B cell (primary cell): ENCODE data around the gene ALDOB. TPM values are rescaled to one million over a fixed set of nuclear protein-coding genes. Genes with fewer than 3 reads are reported as not detected.

ENCODE experiments used
- ATAC-seq: fragments of 200-7000 bp; cut with Tn5 transposase; one replicate; pipeline ENCODE4 v1.10.0; 2021; ENCODE audit warnings: low read depth, mild to moderate bottlenecking, moderate number of reproducible peaks, moderate library complexity
- CTCF ChIA-PET: fragments of 350-600 bp; sonication (Branson Sonifier 250); formaldehyde crosslinking; loops from one replicate; lab custom pipeline; 2021; ENCODE audit warnings: antibody characterized with exemption, inconsistent platforms; lab: Charles Lee
- POLR2A ChIA-PET: fragments of 350-600 bp; sonication (Branson Sonifier 250); formaldehyde crosslinking; loops from one replicate; lab custom pipeline; 2021; ENCODE audit warnings: antibody characterized with exemption; lab: Charles Lee
- DNase-seq: peaks from one replicate; pipeline ENCODE4 v3.0.0; 2013
- H2AFZ ChIP-seq: 2 replicates; pipeline ENCODE4 v1.6.1; 2012; ENCODE audit warnings: mild to moderate bottlenecking, low read depth, low read length; ENCODE audit not compliant: insufficient read depth, poor library complexity, severe bottlenecking
- H3K27ac ChIP-seq, 2 donors: 1 replicate in 1 of 2; 2 replicates in 1 of 2; pipeline ENCODE4 v1.5.1; 2012 to 2013; ENCODE audit warnings: low read length in 2 of 2, mild to moderate bottlenecking in 2 of 2, moderate library complexity in 1 of 2
- H3K27me3 ChIP-seq, 4 experiments: fragments of 200-600 bp in 1 of 4; sonication (generic) in 1 of 4; replicated peaks in 1 of 4; 1 replicate in 2 of 4; 2 replicates in 2 of 4; pipeline versions ENCODE4 v1.6.1 to v1.7.0; 2013 to 2016; ENCODE audit warnings: low read length in 3 of 4, mild to moderate bottlenecking in 2 of 4, mixed read lengths in 1 of 4, moderate library complexity in 1 of 4; ENCODE audit not compliant: insufficient read depth in 4 of 4, control insufficient read depth in 3 of 4; ENCODE audit errors: control extremely low read depth in 1 of 4
- H3K36me3 ChIP-seq, 2 experiments: replicated peaks in 1 of 2; 1 replicate in 1 of 2; 2 replicates in 1 of 2; pipeline versions ENCODE4 v1.6.1 to v1.7.1; 2013; ENCODE audit warnings: low read length in 1 of 2; ENCODE audit not compliant: insufficient read depth in 2 of 2, control insufficient read depth in 1 of 2; ENCODE audit errors: control extremely low read depth in 1 of 2, extremely low read depth in 1 of 2
- H3K4me1 ChIP-seq, 2 donors: fragments of 200-600 bp in 1 of 2; sonication (generic) in 1 of 2; 1 replicate in 1 of 2; 2 replicates in 1 of 2; pipeline versions ENCODE4 v1.5.1 to v1.6.1; 2013 to 2017; ENCODE audit warnings: low read length in 2 of 2; ENCODE audit not compliant: control insufficient read depth in 2 of 2, insufficient read depth in 2 of 2
- H3K4me2 ChIP-seq: replicated peaks from 2 replicates; pipeline ENCODE3; 2012; ENCODE audit warnings: mild to moderate bottlenecking, low read depth, low read length; ENCODE audit not compliant: poor library complexity, severe bottlenecking
- H3K4me3 ChIP-seq, 5 experiments: fragments of 200-600 bp in 1 of 5; sonication (generic) in 1 of 5; 1 replicate in 3 of 5; 2 replicates in 2 of 5; pipeline versions ENCODE4 v1.5.1 to v1.7.0; 2011 to 2016; ENCODE audit warnings: low read length in 4 of 5, mild to moderate bottlenecking in 4 of 5, low read depth in 2 of 5, control low read depth in 1 of 5, moderate library complexity in 1 of 5; ENCODE audit not compliant: insufficient read depth in 1 of 5; ENCODE audit errors: control extremely low read depth in 1 of 5, extremely low read depth in 1 of 5
- H3K79me2 ChIP-seq: fragments of 200-600 bp; sonication (generic); one replicate; pipeline ENCODE4 v1.6.0; 2016; ENCODE audit warnings: low read length; ENCODE audit not compliant: control insufficient read depth, insufficient read depth
- H3K9ac ChIP-seq: fragments of 200-600 bp; sonication (generic); 2 replicates; pipeline ENCODE4 v1.6.1; 2017; ENCODE audit warnings: mild to moderate bottlenecking, low read length, moderate library complexity
- H3K9me3 ChIP-seq, 3 donors: one replicate each; pipeline versions ENCODE4 v1.6.1 to v1.7.1; 2013; ENCODE audit warnings: low read length in 2 of 3; ENCODE audit not compliant: control insufficient read depth in 2 of 3, insufficient read depth in 1 of 3; ENCODE audit errors: control extremely low read depth in 1 of 3
- H4K20me1 ChIP-seq: 2 replicates; pipeline ENCODE4 v1.6.0; 2012; ENCODE audit warnings: mild to moderate bottlenecking, low read length; ENCODE audit not compliant: insufficient read depth, control insufficient read depth, poor library complexity, severe bottlenecking
- H3K27ac Mint-ChIP-seq: one replicate; pipeline ENCODE4 v1.8.0; 2021; ENCODE audit warnings: mixed read lengths
- H3K27me3 Mint-ChIP-seq: one replicate; pipeline ENCODE4 v1.8.0; 2021; ENCODE audit warnings: mixed read lengths
- H3K4me1 Mint-ChIP-seq: one replicate; pipeline ENCODE4 v1.8.0; 2021; ENCODE audit warnings: mixed read lengths
- H3K4me3 Mint-ChIP-seq: one replicate; pipeline ENCODE4 v1.8.0; 2021; ENCODE audit warnings: mixed read lengths
- H3K9me3 Mint-ChIP-seq: one replicate; pipeline ENCODE4 v1.8.0; 2022; ENCODE audit warnings: mixed read lengths; ENCODE audit not compliant: insufficient read depth
- EZH2 ChIP-seq: IDR thresholded peaks from 2 replicates; pipeline ENCODE4 v1.6.1; 2012; ENCODE audit warnings: borderline replicate concordance, low read depth, mild to moderate bottlenecking, moderate library complexity, low read length; ENCODE audit not compliant: insufficient read depth, poor library complexity, severe bottlenecking
- WGBS: methylation state at CpG from one replicate; pipeline ENCODE4 v1.1.5; 2013; ENCODE audit warnings: missing lambda C conversion rate; ENCODE audit not compliant: insufficient coverage; 5-methylcytosine and 5-hydroxymethylcytosine counted together
- intact Hi-C: fragments of 100-400 bp; cut with micrococcal nuclease; formaldehyde crosslinking; loops from one replicate; pipeline ENCODE4 v1.10.0; 2022
- polyA plus RNA-seq: library from polyadenylated mRNA; depleted of rRNA; stranded (reverse); fragments of >200 nt; gene quantifications from 2 replicates; pipeline ENCODE4 v1.2.3, GENCODE V29; 2012
- total RNA-seq, 2 donors: library from RNA; stranded (reverse); fragments of 120-200 nt in 1 of 2; gene quantifications; 1 replicate in 1 of 2; 2 replicates in 1 of 2; pipeline versions ENCODE4 v1.2.3 to v1.2.4, GENCODE V29; 2013 to 2022
- TF ChIP-seq, protein P1 (sequence below): fragments of 200-600 bp; IDR thresholded peaks from one replicate; pipeline ENCODE4 v1.8.0; 2022; ENCODE audit warnings: antibody characterized with exemption, mild to moderate bottlenecking

The ALDOB gene
- total and polyA plus RNA-seq, 2 donors (not counting 1 experiment from before 2014, with no cell fraction given): not detected

DNA sequence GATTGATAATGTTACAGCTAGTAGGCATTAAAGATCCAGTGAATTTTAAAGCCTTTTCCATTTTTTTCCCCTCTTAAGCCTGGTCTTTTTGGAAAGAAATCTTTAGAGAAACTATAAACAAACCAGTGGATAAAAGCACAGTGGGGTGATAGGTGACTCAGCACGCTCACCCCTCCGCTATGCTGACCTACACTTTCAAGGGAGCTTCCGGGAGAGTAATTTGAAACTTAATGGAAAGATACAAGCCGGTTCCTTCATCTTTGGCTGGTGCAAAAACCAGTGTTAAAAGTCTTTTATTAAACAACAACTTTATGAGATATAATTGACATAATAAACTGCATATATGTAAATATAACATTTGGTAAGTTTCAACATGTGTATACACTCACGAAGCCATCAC lies 27.0 kb upstream of the ALDOB start:
- no peak overlapping the region for H2AFZ ChIP-seq
- no peaks in the 10 kb centered on the region for H3K4me1 Mint-ChIP-seq
- no peak overlapping the region for H3K9ac ChIP-seq
- H3K4me3 Mint-ChIP-seq: no peak overlapping the region
- peaks cover 0 to 10% (median 6%) of the 10 kb centered on the region in 4 experiments for H3K27me3 ChIP-seq
- intact Hi-C loops: no loop called here
- H3K79me2 ChIP-seq: no peaks in the 10 kb centered on the region
- H3K9me3 Mint-ChIP-seq: no peaks in the 10 kb centered on the region
- no peak overlapping the region for H3K4me3 ChIP-seq
- no peak overlapping the region for H3K27ac ChIP-seq
- H3K4me2 ChIP-seq: no peak overlapping the region
- ChIA-PET CTCF (interaction anchor here (0.9 to 1.9 kb wide), 3 partner anchors 14 to 67 kb away, joined by 3 to 5 read pairs (median 4); no protein-coding TSS in a partner anchor), POLR2A (no interaction called here)
- no CpG with 5 or more reads among the region's 5 CpGs for WGBS
- ATAC-seq (no peak), DNase-seq (no peak)
- peaks cover 44% of the 10 kb centered on the region for H3K27me3 Mint-ChIP-seq
- H3K4me1 ChIP-seq: no peaks in the 10 kb centered on the region
- no peaks in the 10 kb centered on the region for H4K20me1 ChIP-seq
- no peak overlapping the region for H3K27ac Mint-ChIP-seq
- no peaks in the 10 kb centered on the region for H3K9me3 ChIP-seq
- no peaks in the 10 kb centered on the region for H3K36me3 ChIP-seq
- TF ChIP-seq, protein P1, sequence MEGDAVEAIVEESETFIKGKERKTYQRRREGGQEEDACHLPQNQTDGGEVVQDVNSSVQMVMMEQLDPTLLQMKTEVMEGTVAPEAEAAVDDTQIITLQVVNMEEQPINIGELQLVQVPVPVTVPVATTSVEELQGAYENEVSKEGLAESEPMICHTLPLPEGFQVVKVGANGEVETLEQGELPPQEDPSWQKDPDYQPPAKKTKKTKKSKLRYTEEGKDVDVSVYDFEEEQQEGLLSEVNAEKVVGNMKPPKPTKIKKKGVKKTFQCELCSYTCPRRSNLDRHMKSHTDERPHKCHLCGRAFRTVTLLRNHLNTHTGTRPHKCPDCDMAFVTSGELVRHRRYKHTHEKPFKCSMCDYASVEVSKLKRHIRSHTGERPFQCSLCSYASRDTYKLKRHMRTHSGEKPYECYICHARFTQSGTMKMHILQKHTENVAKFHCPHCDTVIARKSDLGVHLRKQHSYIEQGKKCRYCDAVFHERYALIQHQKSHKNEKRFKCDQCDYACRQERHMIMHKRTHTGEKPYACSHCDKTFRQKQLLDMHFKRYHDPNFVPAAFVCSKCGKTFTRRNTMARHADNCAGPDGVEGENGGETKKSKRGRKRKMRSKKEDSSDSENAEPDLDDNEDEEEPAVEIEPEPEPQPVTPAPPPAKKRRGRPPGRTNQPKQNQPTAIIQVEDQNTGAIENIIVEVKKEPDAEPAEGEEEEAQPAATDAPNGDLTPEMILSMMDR: no peak
- no peak for TF ChIP-seq EZH2

DNA sequence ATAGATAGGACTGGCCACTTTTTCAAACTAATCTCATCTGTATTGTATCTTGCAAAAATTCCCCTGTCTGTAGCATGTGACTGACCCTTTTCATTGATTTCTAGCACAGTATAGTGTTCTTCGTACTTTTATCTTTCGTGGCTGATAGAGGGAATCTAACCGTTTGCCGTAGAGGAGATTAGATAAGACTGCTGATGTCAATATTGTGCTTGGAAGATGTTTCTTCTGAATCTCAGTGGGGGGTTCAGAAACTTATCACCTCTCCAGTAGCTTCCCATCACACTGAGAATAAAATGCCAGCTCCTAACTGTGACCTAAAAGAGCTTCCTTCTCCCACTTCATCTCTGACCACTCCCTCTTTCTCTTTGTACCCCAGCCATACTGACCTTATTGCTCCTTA lies 25.4 kb upstream of the ALDOB start:
- Histone ChIP-seq H3K27me3 (peaks cover 0 to 10% (median 7%) of the 10 kb centered on the region in 4 experiments), H3K4me1 (no peaks in the 10 kb centered on the region), H3K27ac (no peak overlapping the region), H3K4me3 (no peak overlapping the region), H3K9ac (no peak overlapping the region), H2AFZ (no peak overlapping the region), H3K4me2 (no peak overlapping the region), H4K20me1 (no peaks in the 10 kb centered on the region), H3K36me3 (no peaks in the 10 kb centered on the region), H3K79me2 (no peaks in the 10 kb centered on the region), H3K9me3 (no peaks in the 10 kb centered on the region)
- no peak for ATAC-seq
- DNase-seq: no peak
- ChIA-PET CTCF (interaction anchor here (0.9 to 1.9 kb wide), 4 partner anchors 12 to 69 kb away, joined by 3 to 5 read pairs (median 4); no protein-coding TSS in a partner anchor), POLR2A (no interaction called here)
- no peak overlapping the region for H3K27ac Mint-ChIP-seq
- WGBS: 100% methylated on average over 2 of the region's 4 CpGs
- intact Hi-C loops: no loop called here
- H3K4me1 Mint-ChIP-seq: no peaks in the 10 kb centered on the region
- H3K27me3 Mint-ChIP-seq: peaks cover 41% of the 10 kb centered on the region
- H3K9me3 Mint-ChIP-seq: no peaks in the 10 kb centered on the region
- no peak overlapping the region for H3K4me3 Mint-ChIP-seq
- no peak for TF ChIP-seq EZH2
- TF ChIP-seq, protein P1: no peak
